ENCODE results near the gene MECR.
A peak's percentile ranks its signal among the peaks of the same experiment; 100 is the strongest.

DNA sequence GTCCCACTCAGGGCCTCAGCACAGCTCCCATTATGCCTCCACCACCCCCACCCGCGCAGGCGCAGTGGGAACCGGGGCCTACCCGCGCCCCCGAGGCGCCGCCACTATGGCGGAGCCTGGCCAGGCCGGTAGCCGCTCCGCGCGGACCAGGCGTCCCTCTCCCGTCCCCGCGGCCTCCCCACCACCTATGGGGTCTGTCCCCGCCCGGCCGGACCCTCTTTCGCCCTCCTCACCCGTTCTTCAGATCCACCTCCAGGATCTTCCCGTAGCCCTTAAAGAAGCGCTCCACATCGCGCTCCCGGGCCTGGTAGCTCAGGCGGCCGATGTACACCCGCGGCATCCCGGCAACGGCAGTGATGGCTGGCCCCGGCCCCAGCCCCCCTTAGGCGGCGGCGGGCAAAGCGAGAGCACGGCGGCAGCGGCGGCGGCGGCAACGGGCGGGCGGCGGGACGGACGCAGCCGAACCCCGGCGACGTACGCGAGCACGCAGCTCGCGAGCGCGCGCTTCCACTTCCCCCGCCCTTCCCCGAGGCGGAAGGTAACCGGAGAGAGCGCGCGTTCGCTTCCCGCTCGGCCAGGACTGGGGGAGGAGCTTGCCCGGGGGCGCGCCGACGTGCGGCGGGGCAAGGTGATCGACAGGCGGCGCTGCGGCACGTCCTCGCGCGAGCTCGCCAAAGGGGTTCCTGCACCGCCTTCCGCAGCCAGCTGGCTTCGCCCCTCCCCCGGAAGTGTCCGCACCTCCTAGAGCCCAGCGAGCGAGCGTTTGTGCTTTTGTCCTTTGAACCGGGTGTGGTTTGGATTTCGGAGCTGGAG lies 49.1 kb downstream of the MECR start, which contains the start of gene SRSF4:
- TF ChIP-seq POLR2AphosphoS5 (IDR thresholded peaks at IDR 0.05) (peak; percentile 86 to 88), POLR2A (IDR thresholded peaks at IDR 0.05) (peak in 3 of 4 donors; percentile 92 to 98 (median 93))

All from upper lobe of left lung (tissue), 4 donors.